Tibial nerve (tissue), 4 donors: ENCODE results near the gene KRTAP5-7. TPM values are rescaled to one million over a fixed set of nuclear protein-coding genes. Genes with fewer than 3 reads are reported as not detected.

Source experiments
- DNase-seq, 2 donors: peaks; one replicate each; pipeline ENCODE4 v3.0.0-alpha.2; 2019; ENCODE audit warnings: low spot score in 2 of 2
- H3K27ac ChIP-seq, 4 donors: fragments of 200-600 bp; sonication (generic) in 3 of 4; one replicate each; pipeline ENCODE4 v1.5.1; 2017 to 2019; ENCODE audit warnings: mild to moderate bottlenecking in 1 of 4
- H3K27me3 ChIP-seq, 2 donors: fragments of 200-600 bp; sonication (generic) in 1 of 2; one replicate each; pipeline versions ENCODE4 v1.5.1 to v1.6.0; 2017 to 2019
- H3K36me3 ChIP-seq, 3 donors: fragments of 200-600 bp; sonication (generic); one replicate each; pipeline ENCODE4 v1.5.1; 2018 to 2019
- H3K4me1 ChIP-seq, 4 donors: fragments of 200-600 bp; sonication (generic) in 3 of 4; one replicate each; pipeline ENCODE4 v1.5.1; 2017 to 2019
- H3K4me3 ChIP-seq, 4 donors: fragments of 200-600 bp; sonication (generic) in 3 of 4; one replicate each; pipeline ENCODE4 v1.5.1; 2017 to 2019; ENCODE audit warnings: mild to moderate bottlenecking in 1 of 4, moderate library complexity in 1 of 4
- H3K9me3 ChIP-seq, 4 donors: fragments of 200-600 bp; sonication (generic) in 3 of 4; one replicate each; pipeline ENCODE4 v1.5.1; 2017 to 2019
- CTCF ChIP-seq, 5 experiments: fragments of 200-600 bp in 3 of 5; fragments of 450-650 bp in 2 of 5; sonication (generic) in 3 of 5; IDR thresholded peaks; one replicate each; pipeline ENCODE4 v1.5.1; 2016 to 2019; ENCODE audit warnings: antibody characterized with exemption in 5 of 5, mild to moderate bottlenecking in 3 of 5, moderate library complexity in 2 of 5
- EP300 ChIP-seq, 2 donors: sonication (generic); formaldehyde crosslinking; IDR thresholded peaks; one replicate each; pipeline ENCODE4 v1.6.1; 2017; ENCODE audit warnings: antibody characterized with exemption in 2 of 2, mild to moderate bottlenecking in 1 of 2
- POLR2A ChIP-seq, 2 donors: fragments of 450-650 bp; IDR thresholded peaks; one replicate each; pipeline ENCODE4 v1.6.1; 2017; ENCODE audit warnings: antibody characterized with exemption in 2 of 2, mild to moderate bottlenecking in 2 of 2, moderate library complexity in 2 of 2
- WGBS, 2 donors: methylation state at CpG; one replicate each; pipeline ENCODE4 v1.1.5; 2018; 5-methylcytosine and 5-hydroxymethylcytosine counted together
- total RNA-seq, 4 donors: library from RNA; depleted of rRNA; stranded (reverse); fragments of >200 nt; gene quantifications; one replicate each; pipeline ENCODE4 v1.1.0, GENCODE V29; 2016

Gene KRTAP5-7
- total RNA-seq, 4 donors from 2014 or later = 1.3 TPM; not detected in 3

- H3K9me3 ChIP-seq = peaks cover 0 to 10% (median 0%) of the 10 kb centered on the region in 4 donors
- H3K4me3 ChIP-seq = no peak overlapping the region
- DNase-seq = no peak
- no peaks in the 10 kb centered on the region for H3K4me1 ChIP-seq
- 92 to 99% methylated on average over 10 of the region's 10 CpGs for WGBS, 2 donors
- TF ChIP-seq EP300 (IDR thresholded peaks at IDR 0.05) = no peak
- no peak for TF ChIP-seq CTCF (IDR thresholded peaks at IDR 0.05)
- TF ChIP-seq POLR2A (IDR thresholded peaks at IDR 0.05) = no peak
- H3K27me3 ChIP-seq = no peaks in the 10 kb centered on the region
- peaks cover 0 to 96% (median 23%) of the 10 kb centered on the region in 3 donors for H3K36me3 ChIP-seq
- H3K27ac ChIP-seq = no peak overlapping the region
Observed at GRCh38 chr11:71502026-71502425, 25.0 kb upstream of the KRTAP5-7 start.

DNA sequence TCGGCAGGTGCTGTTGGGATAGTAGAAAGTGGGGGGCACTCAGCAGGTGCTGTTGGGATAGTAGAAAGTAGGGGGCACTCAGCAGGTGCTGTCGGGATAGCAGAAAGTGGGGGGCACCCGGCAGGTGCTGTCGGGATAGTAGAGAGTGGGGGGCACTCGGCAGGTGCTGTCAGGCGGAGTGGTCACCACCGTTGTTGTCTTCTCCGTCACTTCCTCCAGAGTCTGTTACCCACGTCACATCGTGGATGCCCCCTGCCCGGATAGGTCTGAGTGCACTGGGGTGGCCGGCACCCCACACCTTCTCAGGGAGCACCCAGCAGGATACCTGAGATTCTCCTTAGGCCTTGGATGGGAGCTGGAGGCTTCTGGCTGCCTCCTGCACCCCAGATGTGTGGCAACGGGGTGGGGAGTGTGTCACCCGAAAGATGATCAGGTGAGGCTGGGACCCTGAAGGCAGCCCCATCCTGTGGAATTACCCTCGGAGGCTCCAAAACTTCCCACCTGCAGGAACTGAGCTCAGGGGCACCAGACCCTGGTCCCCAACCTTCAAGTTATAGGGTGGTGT lies 24.1 kb upstream of the KRTAP5-7 start:
- TF ChIP-seq CTCF (IDR thresholded peaks at IDR 0.05) = no peak
- no peak for TF ChIP-seq POLR2A (IDR thresholded peaks at IDR 0.05)
- no peak for TF ChIP-seq EP300 (IDR thresholded peaks at IDR 0.05)
- no peaks in the 10 kb centered on the region for H3K27me3 ChIP-seq
- H3K36me3 ChIP-seq = peaks cover 0 to 91% (median 20%) of the 10 kb centered on the region in 3 donors
- no peak overlapping the region for H3K27ac ChIP-seq
- 94 to 95% methylated on average over 15 of the region's 15 CpGs for WGBS, 2 donors
- H3K9me3 ChIP-seq = peaks cover 0 to 16% (median 0%) of the 10 kb centered on the region in 4 donors
- H3K4me3 ChIP-seq = no peak overlapping the region
- no peak for DNase-seq
- no peaks in the 10 kb centered on the region for H3K4me1 ChIP-seq

DNA sequence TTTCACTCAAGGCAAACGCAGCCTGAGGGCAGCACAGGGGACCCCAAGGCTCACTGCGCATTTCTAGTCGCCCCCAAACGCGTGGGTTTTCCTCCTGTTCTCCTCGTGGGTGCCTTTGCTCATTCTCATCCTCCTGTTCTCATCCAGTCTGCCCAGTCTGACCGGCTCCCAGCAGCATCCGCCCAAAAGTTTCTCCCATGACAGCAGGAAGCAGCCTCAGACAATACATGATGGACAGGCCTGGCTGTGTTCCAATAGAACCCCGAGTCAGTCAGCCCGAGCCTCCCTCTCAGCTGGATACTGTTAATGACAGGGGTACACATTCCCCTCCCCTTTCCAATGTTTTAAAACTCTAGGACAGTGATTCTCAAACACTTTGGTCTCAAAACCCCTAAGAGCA lies 22.5 kb upstream of the KRTAP5-7 start:
- TF ChIP-seq EP300 (IDR thresholded peaks at IDR 0.05) (no peak), POLR2A (IDR thresholded peaks at IDR 0.05) (no peak), CTCF (IDR thresholded peaks at IDR 0.05) (no peak)

DNA sequence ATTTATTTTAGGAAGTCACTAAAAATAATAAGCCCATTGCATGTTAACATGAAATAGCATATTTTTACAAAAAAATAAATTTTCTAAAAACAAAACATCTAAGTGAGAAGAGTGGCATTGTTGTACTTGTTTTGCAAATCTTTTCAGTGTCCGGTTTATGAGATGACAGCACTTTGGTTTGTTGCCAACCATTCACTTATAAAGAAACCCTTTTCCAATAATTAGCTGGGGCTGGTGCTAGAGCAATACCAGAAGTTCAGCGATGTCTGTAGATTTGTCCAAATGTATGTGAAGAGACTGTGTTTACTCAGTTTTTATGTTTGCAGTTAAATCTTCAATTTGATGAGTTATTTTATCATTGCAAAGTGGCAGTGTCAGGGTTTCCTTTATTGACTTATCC lies 22.1 kb upstream of the KRTAP5-7 start:
- Histone ChIP-seq H3K36me3 (peaks cover 0 to 71% (median 9%) of the 10 kb centered on the region in 3 donors), H3K27me3 (no peaks in the 10 kb centered on the region), H3K4me3 (no peak overlapping the region), H3K4me1 (no peaks in the 10 kb centered on the region), H3K27ac (no peak overlapping the region), H3K9me3 (peaks cover 0 to 37% (median 4%) of the 10 kb centered on the region in 4 donors)
- no peak for DNase-seq
- no peak for TF ChIP-seq POLR2A (IDR thresholded peaks at IDR 0.05)
- WGBS, 2 donors = 44 to 49% methylated on average over 2 of the region's 2 CpGs

More for the DNA sequence above, 22.5 kb upstream of the KRTAP5-7 start:
- no peak for DNase-seq
- 55 to 67% methylated on average over 10 of the region's 10 CpGs for WGBS, 2 donors
- Histone ChIP-seq H3K4me3 (no peak overlapping the region), H3K27me3 (no peaks in the 10 kb centered on the region), H3K9me3 (peaks cover 0 to 32% (median 2%) of the 10 kb centered on the region in 4 donors), H3K27ac (no peak overlapping the region), H3K4me1 (no peaks in the 10 kb centered on the region), H3K36me3 (peaks cover 0 to 75% (median 12%) of the 10 kb centered on the region in 3 donors)

GRCh38 chr11:71505781-71506180 lies 21.3 kb upstream of the KRTAP5-7 start:
- Histone ChIP-seq H3K27me3 (no peaks in the 10 kb centered on the region), H3K36me3 (peaks cover 0 to 63% (median 9%) of the 10 kb centered on the region in 3 donors), H3K4me1 (no peaks in the 10 kb centered on the region), H3K4me3 (no peak overlapping the region), H3K27ac (no peak overlapping the region), H3K9me3 (peaks cover 0 to 44% (median 5%) of the 10 kb centered on the region in 4 donors)
- 80 to 83% methylated on average over 9 of the region's 9 CpGs for WGBS, 2 donors
- no peak for TF ChIP-seq EP300 (IDR thresholded peaks at IDR 0.05)
- TF ChIP-seq POLR2A (IDR thresholded peaks at IDR 0.05) = no peak
- TF ChIP-seq CTCF (IDR thresholded peaks at IDR 0.05) = no peak
- DNase-seq = no peak
